ENCODE measurements around the gene PANK1.
"Not testable (repeated sequence)": the region's sequence is repeated elsewhere in the genome, so short reads cannot be mapped to it uniquely, and the experiment has no call there.

PANK1 gene

DNA sequence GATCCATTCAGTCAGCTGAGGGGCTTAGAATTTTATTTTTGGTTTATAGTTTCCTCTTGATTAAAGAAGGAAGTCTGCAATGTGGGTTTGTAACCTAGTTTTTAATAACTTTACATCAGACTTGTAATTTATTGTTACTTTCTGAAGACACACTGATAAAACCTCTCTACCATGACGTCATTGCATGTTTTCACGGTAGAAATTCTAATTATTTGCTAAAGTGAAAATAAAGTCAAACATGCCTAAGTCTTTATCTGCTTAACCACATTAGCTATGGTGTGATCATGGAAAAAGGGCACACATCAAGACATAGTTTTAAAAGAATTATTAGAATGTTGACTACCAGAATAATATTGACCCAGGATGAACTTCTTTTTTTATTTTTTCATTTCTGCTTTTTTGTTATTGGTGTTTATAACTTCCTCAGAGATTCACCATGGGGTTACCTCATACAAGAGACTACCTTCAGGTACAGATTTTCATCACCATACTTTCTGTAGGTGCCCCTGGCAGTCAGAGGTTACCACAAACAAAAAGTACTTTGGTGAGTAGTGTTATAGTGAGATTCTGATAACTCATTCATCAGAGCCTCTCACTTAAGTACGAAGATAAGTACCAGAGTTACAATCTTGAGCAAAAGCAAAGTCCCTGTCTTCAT lies 7.0 kb upstream of the PANK1 start:
- no peak for DNase-seq (ENCODE audit: low read depth in 3 of 3)

DNA sequence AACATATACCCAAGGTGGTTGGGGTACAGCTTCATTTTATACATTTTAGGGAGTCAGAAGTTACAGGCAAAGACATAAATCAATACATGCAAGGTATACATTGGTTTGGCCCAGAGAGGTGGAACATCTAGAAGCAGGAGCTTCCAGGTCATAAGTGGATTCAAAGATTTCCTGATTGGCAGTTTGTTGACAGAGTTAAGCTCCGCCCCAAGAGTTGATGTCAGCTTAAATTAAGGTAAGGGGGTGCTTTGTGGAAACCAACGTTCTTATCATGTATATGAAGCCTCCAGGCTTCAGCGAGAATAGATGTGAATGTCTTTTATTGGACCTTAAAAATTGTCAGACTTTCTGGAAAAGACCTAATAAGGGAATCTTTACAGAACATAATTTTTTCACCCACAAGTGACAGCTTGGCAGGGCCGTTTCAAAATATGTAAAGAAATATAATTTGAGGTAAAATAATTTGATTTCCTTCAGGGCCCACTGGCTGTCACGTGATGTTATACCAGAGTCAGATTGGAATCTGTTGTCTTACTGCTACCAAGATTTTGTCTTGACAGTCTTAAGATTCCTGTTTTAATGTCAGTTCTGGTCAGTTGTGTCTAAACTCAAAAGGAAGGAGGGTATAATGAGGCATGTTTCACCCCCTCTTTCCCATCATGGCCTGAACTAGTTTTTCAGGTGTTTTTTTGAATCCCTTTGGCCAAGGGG lies 6.3 kb upstream of the PANK1 start:
- DNase-seq (ENCODE audit: low read depth in 3 of 3), result no peak

DNA sequence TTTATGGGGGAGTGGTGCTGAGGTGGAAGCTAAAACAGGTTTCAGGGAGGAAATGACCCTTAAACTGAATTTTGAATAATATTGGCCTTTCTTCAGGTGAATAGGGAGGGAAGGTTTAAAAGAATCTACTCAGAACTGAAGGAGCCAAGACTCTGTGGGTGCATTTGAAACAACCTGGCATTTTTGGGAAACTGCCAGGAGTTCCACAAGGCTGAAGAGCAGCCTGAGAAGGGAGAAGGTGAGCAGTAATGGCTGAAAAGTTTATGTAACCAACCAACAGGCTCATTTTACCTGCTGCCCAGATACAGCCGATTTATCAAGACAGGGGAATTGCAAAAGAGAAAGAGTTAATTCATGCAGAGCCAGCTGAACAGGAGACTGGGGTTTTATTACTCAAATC lies 4.0 kb upstream of the PANK1 start:
- DNase-seq (ENCODE audit: low read depth in 3 of 3), result no peak

DNA sequence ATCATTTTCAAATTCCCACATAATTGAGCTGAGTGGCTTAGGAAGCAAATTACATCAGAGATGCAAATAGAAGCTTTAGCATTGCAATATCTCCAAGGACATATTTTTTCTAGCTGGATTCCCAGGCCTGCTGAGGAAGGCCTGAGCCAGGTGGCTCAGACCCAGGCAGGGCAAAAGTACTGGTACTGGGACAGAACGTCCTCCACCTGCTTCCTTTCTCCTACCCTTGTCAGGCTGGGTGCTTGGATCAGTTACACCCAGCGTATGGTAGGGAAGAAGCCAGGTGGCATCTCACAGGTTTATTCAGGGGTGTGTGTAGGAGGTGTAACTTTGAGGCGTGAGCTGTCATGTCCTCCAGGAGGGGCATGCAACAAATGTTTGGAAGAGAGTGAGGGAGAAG lies 3.0 kb upstream of the PANK1 start:
- DNase-seq (ENCODE audit: low read depth in 3 of 3), result no peak

DNA sequence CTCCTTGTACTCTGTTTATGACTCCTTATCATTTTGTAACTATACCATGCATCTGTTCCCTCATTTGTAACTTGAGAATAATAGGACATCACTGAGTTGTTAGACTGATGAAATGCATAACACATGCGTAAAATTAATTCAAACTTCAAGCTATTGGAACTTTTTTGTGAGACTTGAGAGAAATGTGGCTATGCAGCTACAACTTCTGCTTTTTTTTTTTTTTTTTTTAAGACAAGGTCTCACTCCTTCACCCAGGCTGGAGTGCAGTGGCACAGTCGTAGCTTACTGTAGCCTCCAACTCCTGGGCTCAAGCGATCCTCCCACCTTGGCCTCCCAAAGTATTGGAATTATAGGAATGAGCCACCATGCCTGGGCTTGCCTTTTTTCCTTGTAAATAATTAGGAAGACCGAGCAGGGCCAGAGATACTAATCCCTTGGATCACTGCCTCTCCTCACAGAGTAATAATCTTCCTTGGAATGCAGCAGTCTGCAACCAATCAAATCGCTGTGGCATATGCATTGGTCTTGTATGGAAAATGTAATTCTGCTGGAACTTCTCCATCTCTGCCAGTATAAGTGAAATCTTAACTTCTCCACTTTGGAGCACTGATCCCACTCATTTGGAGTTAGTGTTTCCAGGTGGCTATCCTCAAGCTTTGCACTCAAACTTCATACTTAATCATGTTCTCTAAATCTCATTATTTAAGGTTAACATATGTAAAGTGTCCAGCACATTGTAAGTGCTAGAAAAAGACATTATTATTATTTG lies 2.0 kb upstream of the PANK1 start:
- no peak for DNase-seq (ENCODE audit: low read depth in 3 of 3)

DNA sequence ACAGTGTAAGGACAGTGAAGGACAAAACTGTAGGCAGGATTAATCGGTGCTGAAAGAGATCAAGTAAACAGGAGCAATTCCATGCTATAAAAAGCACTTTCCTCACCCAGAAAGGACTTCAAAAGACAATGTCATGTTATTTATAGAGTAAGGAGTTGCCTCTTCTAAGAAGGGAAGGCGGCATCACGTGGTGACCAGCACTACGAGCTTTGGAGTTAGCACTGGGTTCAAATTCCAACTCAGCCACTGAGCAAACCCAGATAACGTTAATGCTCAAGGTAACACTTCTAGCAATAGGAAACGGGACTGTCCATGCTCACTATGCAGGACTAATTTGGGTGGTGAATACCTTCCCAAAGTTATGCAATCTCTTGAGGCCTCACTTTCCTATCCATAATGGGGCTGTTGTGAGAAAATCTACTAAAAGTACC lies 715 bp upstream of the PANK1 start:
- no peak for DNase-seq (ENCODE audit: low read depth in 3 of 3)

DNA sequence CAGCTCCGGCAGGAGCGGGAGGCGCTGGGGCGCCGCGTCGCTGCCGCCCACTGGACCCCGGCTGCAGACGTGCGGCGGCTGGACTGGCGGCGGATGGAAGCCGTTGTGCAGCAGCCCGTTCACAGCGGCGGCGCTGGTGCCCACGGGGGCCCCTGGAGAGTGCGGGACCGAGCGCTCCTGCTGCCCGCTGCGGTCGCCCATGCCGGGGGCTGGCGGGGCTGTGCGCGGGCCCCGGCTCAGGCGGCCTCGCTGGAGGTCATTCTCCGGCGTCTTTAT lies 413 bp downstream of the PANK1 start:
- no peak for DNase-seq (ENCODE audit: low read depth in 3 of 3)

DNA sequence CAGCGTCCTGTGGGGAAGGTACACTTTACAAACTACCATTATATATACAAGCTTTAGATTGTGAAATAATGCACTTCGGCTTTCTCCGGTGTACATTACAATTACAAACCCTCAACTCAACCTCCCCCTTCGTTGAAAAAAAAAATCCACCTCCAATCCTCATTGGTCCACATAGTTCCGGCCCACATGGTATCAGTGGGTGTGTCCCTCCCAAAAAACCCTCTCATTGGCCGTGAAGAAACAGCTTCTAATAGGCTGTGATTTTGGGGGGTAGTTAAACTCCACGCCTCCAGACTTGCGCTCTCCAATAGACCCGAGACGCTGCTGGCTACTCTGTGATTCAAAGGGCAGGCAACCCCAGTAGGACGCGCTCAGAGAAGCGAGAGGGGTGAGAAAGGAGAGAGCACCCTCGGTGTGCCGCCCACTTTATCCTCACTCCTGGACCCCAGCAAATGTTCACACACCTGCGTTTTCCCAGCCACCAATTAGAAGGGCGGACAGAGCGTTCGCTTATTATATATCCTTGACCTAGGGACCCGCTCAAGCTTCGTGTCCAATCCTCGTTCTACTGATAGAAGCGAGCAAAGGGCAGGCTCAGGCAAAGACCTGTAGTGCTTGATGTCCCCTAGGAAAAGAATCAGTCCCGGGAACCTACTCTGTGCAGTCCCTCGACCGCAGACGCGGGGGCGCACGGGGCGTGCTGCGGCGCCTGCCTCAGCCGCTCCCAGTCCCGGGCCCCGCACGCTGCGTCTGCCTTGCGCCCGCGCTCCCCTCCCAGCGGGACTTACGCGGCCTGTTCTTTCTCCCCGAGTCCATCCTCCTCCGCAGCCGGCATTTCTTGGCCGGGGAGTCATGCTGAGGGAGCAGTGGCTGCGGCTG lies 991 bp downstream of the PANK1 start:
- DNase-seq (ENCODE audit: low read depth in 3 of 3), result peak; percentile 36 to 64 (median 50)

DNA sequence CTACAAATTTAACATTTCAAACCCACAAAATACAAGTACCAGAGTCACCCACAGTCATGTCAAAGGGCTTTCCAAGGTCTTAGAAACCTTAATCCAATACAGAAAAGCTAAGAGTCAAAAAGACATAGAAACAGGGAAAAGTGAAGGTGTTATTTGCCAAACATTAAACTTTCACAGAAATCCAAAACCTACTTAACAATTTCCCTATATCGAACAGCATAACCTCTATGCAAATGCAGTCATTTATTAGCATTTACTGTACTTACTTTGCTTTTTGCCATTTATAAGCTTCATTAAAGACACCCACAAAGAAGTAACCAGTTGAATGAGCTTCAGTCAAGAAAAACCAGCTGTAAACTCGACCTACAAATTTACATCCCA lies 1.6 kb downstream of the PANK1 start:
- no peak for DNase-seq (ENCODE audit: low read depth in 3 of 3)

DNA sequence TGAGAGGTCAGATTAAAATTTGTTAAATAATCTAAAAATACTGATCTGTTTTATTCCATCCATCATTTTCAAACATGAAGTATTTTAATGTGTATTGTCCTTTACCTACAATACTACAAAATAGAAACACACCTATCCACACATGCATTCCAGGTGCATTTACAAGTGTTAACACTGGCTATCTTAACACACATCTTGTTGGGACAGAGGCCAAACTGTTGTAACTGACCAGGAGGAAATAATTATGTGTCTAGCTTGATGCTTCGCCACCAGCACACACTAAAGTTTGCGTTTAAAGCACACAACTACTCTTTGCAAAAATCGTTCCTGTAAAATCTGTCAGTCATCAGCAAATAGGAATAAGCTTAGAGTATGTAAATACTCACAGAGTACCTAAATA lies 2.8 kb downstream of the PANK1 start:
- DNase-seq (ENCODE audit: low read depth in 3 of 3), result no peak

DNA sequence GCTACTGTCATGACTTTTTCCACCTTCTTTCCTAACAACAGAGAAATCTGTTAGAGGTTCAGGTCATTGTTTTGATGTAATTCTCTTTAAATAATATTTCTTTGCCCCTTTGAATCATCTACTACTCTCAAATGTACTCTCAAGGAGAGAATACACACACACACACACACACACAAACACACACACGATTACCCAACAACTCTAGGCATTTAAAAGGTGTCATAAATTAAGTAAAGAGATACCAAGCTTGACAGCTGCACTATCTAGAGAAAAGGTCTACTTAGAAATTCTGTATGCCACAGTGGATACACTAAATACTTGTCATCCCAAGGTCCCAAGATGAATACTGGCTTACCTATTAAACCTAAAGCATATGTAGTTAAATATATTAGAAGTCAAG lies 4.8 kb downstream of the PANK1 start:
- DNase-seq (ENCODE audit: low read depth in 3 of 3), result no peak

DNA sequence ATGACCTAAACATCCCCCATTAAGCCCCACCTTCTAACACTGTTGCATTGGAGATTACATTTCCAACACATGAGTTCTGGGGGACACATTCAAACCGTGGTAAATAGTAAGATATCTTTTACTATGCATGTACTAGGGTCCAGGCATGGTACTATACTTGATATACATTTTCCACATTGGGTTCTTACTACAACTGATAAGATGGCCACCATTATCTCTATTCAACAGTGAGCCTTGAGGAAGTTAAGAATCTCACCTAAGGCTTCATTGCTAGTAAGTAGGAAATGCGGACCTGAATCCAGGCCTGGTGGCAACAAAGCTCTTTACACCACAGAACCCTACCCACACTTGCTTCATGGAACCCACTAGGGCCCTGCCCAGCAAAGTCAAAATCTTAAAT lies 5.7 kb downstream of the PANK1 start:
- no peak for DNase-seq (ENCODE audit: low read depth in 3 of 3)

DNA sequence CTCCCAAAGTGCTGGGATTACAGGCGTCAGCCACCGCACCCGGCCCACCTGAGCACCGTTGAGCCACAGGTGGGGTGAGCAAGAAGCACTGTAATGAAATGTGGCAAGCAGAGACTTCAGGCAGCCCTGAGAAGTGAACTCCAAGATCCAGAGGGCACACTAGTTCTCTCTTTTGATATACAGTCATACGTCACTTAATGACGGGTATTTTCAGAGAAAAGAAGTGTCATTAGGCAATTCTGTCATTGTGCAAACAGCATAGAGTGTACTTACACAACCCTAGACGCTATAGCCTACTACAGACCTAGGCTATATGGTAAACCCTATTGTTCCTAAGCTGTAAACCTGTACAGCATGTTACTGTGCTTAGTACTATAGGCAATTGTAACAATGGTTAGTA lies 7.9 kb downstream of the PANK1 start:
- no peak for DNase-seq (ENCODE audit: low read depth in 3 of 3)

DNA sequence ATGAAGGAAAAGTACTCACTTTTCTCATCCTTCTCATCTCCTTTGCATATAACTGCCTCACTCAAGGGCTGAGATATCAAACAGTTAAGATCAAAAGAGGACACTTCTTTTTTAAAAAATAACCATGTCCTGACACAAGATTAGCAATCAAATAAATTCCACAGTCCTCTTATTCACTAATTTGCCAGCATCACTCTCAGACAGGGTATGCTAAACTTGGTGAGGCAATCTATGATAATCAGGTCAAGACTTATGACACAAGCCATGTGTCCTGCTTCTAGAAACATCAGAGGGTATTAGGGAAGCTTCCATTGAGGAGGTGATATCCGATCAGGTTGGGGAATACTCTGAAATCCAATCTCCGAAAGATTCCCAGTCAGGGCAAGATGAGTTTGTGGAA lies 10.4 kb downstream of the PANK1 start:
- DNase-seq (ENCODE audit: low read depth in 3 of 3), result no peak

DNA sequence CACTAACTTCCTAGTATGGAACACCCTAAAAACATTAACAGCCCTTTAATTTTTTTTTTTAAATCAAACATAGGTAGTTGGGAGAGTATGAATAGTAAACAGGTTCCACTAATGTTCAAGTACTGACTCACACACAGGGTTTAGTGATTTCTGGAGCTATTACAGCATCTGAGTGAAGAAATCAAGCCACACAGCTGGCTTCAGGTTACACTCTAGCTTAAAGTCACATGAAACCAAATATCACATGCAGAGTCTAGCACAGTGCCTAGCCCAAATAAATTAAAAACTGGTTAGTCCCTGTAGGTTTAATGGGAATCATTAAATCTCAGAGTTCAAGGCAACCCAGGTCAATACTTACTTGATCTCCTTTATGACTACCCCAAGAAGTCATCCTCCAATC lies 11.6 kb downstream of the PANK1 start:
- DNase-seq (ENCODE audit: low read depth in 3 of 3), result no peak

DNA sequence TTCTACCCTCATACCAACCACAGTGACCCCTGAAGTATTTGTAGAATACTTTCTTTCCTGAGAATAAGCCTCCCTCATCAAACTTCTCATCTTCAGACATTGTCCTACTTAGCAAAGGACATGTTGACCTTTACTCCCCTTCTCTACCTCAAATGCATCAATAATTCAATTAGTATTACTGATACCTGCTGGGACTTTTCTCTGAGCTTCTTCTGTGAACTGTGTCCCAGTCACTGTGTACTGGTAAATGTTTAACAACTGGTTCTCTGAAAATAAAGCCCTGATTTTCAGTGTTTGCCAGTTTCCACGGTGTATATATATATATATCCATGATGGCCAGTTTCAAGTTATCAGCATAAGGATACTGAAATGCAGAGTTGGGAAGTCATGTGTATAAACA lies 12.2 kb downstream of the PANK1 start:
- DNase-seq (ENCODE audit: low read depth in 3 of 3), result no peak

DNA sequence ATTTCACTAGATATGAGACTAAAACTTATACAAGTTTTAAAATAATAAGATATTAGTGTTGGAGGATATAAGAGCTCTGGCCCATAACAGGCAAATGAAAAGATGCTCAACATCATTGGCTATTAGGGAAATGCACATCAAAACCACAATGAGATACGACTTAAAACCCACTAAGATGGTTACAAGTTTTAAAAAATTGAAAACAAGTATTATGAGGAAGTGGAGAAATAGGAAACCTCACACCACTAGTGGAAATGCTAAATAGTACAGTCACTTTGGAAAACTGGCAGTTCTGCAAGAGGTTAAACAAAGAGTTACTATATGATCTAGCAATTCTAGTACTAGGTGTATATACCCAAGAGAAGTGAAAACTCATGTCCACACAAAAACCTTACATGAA lies 17.2 kb downstream of the PANK1 start:
- no peak for DNase-seq (ENCODE audit: low read depth in 3 of 3)

DNA sequence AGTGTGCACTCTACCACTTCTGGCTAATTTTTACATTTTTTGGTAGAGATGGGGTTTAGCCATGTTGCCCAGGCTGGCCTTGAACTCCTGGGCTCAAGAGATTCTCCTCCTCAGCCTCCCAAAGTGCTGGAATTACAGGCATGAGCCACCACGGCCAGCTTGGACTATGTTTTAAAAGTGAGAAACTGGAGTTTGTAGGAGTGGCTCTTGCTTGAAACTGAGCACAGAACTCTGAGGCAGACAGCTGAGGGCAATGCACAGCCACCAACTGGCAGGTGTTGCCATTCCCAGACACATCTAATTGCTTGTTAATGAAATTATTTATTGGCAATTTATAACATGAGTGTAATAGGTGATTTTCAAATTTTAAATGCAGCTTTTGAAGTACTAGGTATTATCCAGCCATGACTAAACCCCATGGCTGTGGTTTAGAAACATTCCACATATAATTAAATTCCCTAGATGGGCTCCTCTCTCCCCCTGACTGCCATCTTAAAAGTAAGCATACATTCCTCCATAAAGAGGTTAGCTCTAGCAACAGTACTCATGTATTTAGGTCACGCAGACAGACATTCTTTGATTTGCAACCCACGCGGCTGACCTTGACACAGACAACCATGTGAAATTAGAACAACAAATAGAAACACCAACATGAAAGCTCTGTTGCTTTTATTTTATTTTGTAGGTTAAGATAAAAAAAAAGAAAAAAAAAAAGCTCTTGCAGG lies 19.8 kb downstream of the PANK1 start:
- DNase-seq (ENCODE audit: low read depth in 3 of 3), result no peak

DNA sequence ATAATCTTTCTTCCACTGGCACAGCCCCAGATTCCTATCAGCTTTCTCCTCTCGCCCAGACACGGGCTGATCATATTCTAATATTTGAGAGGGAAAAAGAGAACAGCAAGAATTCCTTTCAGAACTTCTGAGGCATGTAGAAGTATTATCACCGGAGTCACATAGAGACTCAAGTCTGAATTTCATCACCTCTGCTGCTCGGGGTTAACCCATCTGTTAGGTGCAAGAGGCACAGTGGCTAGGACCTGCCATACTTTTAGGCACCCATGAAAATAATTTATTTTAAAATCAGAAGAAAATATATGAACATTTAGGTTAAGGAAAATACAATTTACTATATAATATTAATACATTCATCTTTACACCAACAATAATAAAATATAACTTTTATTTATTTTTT lies 21.0 kb downstream of the PANK1 start:
- DNase-seq (ENCODE audit: low read depth in 3 of 3), result no peak

DNA sequence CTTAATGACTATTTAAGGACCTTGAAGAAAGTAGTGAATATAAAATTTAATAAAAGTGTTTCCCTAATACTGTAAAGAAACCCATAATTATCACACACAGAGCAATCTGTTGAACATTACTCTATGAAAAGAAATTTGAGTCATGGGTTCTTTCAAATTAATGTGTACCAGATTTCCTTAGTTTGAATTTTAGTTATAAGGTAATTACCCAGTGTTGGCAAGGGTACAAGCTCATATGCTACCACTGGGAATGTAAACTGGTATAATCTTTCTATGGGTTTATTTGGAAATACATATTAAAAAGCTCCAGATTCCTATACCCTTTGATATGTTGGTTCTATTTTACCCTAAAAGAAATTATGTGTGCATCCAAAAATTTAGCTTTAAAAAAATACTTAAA lies 22.9 kb downstream of the PANK1 start:
- DNase-seq (ENCODE audit: low read depth in 3 of 3), result no peak

DNA sequence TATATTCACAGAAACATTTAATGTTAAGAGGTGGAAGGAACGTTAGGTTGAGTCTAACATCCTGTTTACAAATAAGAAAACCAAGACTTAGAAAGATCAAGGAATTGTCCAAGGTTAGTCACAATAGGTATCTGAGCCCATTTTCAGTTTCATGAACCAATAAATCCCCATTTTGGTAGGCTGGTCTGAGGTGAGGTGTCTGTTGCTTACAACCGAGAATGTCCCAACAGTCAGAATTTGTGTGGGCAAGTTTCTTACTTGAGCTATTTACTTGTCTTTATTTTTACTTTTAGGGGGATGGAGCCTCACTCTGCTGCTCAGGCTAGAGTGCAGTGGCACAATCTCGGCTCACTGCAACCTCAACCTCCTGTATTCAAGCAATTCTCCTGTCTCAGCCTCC lies 23.6 kb downstream of the PANK1 start:
- no peak for DNase-seq (ENCODE audit: low read depth in 3 of 3)

DNA sequence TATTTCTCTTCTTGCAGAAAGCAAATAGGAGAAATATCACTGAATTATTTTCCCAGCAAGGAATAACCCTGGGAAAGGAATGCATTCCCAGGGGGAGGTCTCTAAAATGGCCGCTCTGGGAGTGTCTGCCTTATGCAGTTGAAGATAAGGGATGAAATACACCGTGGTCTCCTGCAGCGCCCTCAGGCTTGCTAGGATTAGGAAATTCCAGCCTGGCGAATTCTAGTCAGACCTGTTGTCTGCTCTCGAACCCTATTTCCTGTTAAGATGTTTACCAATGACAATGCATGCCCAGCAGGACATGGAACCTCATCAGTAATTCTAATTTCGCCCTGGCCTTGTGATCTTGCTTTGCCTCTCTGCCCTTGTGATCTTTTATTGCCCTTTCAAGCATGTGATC lies 24.7 kb downstream of the PANK1 start:
- DNase-seq (ENCODE audit: low read depth in 3 of 3), result not testable (repeated sequence)
